ENCODE data around the gene TRIM50. TPM values are rescaled to one million over a fixed set of nuclear protein-coding genes. Genes with fewer than 3 reads are reported as not detected.

Gene TRIM50
- total and polyA plus RNA-seq, 9 of the 15 experiments (the other 6 are each of a cell fraction or from before 2014, with no cell fraction given), result not detected

- no peak overlapping the region for H3K9ac ChIP-seq (ENCODE audit: insufficient read depth in 1 of 2, low read depth in 2 of 2, low read length in 2 of 2)
- TF ChIP-seq ZC3H8 (IDR thresholded peaks at IDR 0.05) (no peak), PREB (CRISPR knock-in tag; IDR thresholded peaks at IDR 0.05) (0 out of 2 replicates have a peak, but pooled peaks have one; percentile 38)
- intact Hi-C loops (cut with micrococcal nuclease), result no loop called here
- no peak overlapping the region for H3K4me2 ChIP-seq (ENCODE audit: insufficient read depth, low read length)
- peak; percentile 15 for FAIRE-seq
- DNase-seq (ENCODE audit: extremely low read depth in 1 of 4, low spot score in 3 of 4), result no peak
- no peaks in the 10 kb centered on the region for H3K79me2 ChIP-seq (ENCODE audit: control insufficient read depth, insufficient read depth, low read length)
- peaks cover 60 to 85% of the 10 kb centered on the region in 2 experiments for H3K27me3 ChIP-seq (ENCODE audit: control insufficient read depth in 2 of 2, insufficient read depth in 2 of 2, low read length in 2 of 2)
- ChIA-PET POLR2A (no interaction called here), CTCF (ENCODE audit: low intra/inter-chr PET ratio) (no interaction called here)
- no peak overlapping the region for H3K27ac ChIP-seq (ENCODE audit: extremely low read depth, low read depth, low read length)
- no peaks in the 10 kb centered on the region for H3K36me3 ChIP-seq (ENCODE audit: control insufficient read depth, insufficient read depth, low read length)
- peaks cover 0 to 4% of the 10 kb centered on the region in 2 experiments; a peak in 1 of 5 replicates for H3K4me1 ChIP-seq (replicated peaks in 1 of 2; ENCODE audit: control insufficient read depth in 2 of 2, insufficient read depth in 2 of 2, low read length in 2 of 2)
- no TSS peak for BruUV-seq (replicated peaks)
- in situ Hi-C loops (cut with MboI), result no loop called here
- H4K20me1 ChIP-seq (replicated peaks; ENCODE audit: control insufficient read depth, insufficient read depth, low read length), result no peaks in the 10 kb centered on the region
- no peaks in the 10 kb centered on the region for H3K9me1 ChIP-seq (ENCODE audit: control insufficient read depth, insufficient read depth, low read length)
- H2AFZ ChIP-seq (ENCODE audit: low read depth, low read length), result no peak overlapping the region
- peaks cover 2% of the 10 kb centered on the region for H3K9me3 ChIP-seq (replicated peaks; ENCODE audit: control insufficient read depth, insufficient read depth, low read depth, low read length)
- 4% methylated on average over 6 of the region's 6 CpGs for WGBS (ENCODE audit: insufficient coverage, low coverage, missing lambda C conversion rate)
- no peak overlapping the region for H3K4me3 ChIP-seq
- no peak for ATAC-seq
These were observed 23.7 kb upstream of the TRIM50 start for GRCh38 chr7:73351447-73352167.
